Measurements from ENCODE around the gene SPIRE2. TPM values are rescaled to one million over a fixed set of nuclear protein-coding genes. Genes with fewer than 3 reads are reported as not detected.

Gene SPIRE2
- polyA plus RNA-seq, 3 donors = 1.5 to 3.4 (median 2.2) TPM

DNA sequence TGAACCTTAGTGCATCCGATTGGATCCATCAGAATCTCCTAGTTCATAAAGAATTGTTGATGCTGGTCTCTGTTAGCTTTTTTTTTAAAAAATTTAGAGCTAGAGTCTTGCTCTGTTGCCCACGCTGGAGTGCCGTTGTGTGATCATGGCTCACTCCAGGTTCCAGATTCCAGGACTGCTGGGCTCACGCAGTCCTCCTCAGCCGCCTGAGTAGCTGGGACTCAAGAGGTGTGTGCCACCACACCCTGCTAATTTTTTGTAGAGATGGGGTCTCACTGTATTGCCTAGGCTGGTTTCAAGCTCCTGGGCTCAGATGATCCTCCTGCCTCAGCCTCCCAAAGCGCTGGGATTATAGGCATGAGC lies 53.1 kb downstream of the SPIRE2 start:
- no peak overlapping the region for H3K27ac ChIP-seq (ENCODE audit: low read depth, low read length)
- WGBS, 3 donors = 87 to 93% (median 90%) methylated on average over 6 of the region's 6 CpGs

GRCh38 chr16:89883346-89884040 lies 55.2 kb downstream of the SPIRE2 start:
- 90 to 92% (median 91%) methylated on average over 28 of the region's 28 CpGs for WGBS, 3 donors

DNA sequence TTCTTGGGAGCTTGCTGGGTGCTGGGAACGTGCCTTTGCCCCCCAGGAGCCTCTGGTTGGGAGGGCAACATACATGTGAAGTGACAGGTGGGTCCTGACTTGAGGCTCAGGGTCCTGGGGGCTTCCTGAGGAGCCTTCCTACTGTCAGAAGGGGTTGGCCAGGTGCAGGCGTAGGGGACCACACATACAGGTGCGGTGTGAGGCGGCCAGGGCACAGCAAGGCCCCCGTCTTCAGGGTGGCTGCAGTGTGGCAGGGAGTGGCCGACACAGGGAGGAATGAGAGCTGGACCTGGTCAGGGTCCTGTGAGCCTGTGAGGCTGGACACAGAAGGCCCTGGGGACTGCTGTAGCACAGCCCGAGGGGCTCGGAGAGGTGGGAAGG lies 55.8 kb downstream of the SPIRE2 start:
- H3K27ac ChIP-seq (ENCODE audit: low read depth, low read length) = no peak overlapping the region
- WGBS, 3 donors = 95 to 97% (median 95%) methylated on average over 8 of the region's 8 CpGs

More at GRCh38 chr16:89883346-89884040, 55.2 kb downstream of the SPIRE2 start:
- no peak overlapping the region for H3K27ac ChIP-seq (ENCODE audit: low read depth, low read length)

- 94 to 95% (median 94%) methylated on average over 14 of the region's 14 CpGs for WGBS, 3 donors
- H3K27ac ChIP-seq (ENCODE audit: low read depth, low read length) = no peak overlapping the region
These were observed 59.0 kb downstream of the SPIRE2 start for GRCh38 chr16:89887243-89887642.

DNA sequence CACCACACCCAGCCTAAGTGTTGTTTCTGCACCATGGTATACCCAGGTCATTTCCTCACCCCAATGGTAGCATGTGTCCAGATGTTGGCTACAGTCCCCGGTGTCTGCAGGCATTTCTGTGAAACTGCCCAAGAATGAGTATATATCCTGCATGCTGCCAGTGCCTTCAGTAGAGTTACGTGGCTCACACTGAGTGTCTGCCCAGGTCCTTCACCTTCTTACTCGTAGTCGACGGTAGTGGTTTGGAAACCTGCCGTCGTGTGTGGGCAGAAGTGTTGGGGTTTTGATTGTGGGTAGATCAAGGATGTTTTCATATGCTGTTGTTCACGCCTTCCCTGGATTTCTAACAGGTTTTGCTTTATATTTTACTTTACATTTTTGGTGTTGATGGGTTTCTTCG lies 61.9 kb downstream of the SPIRE2 start:
- 88 to 91% (median 90%) methylated on average over 9 of the region's 9 CpGs for WGBS, 3 donors
- H3K27ac ChIP-seq (ENCODE audit: low read depth, low read length) = no peak overlapping the region

DNA sequence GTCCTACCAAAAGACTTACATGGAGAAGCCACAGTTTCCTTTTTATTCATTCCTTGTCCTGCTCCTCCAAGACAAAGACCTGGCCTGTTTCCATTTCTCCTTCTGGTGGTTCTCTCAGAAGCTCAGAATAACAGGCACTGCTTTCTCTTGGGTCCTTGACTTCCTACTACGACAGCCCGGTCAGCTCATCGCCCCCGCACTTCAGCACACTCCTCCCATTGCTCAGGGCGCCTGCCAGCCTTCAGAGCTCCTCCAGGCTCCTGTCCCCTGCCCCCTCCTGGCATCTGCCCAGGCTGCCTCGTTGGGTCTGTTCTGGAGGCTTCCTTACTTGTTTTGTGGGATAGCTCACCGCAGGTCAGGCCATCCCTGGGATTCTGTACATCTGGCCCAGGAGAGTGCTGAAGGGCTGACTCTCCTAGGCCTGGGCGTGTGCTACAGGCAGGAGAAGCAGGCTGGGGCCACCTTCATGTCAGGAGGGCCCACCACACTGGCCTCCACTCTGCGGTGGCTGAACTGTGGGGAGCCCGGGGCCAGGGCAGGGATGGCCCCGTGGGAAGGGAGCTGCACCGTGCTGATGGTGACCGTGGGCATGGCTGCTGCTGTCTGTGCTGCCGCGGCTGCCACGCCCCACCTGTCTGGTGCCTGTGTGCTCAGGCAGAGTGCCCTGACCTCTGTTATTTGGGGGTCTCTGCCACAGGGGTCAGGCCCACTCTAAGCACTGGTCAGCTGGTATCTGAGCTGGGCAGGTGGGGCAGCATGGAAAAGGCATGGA lies 62.8 kb downstream of the SPIRE2 start:
- H3K27ac ChIP-seq (ENCODE audit: low read depth, low read length) = no peak overlapping the region

DNA sequence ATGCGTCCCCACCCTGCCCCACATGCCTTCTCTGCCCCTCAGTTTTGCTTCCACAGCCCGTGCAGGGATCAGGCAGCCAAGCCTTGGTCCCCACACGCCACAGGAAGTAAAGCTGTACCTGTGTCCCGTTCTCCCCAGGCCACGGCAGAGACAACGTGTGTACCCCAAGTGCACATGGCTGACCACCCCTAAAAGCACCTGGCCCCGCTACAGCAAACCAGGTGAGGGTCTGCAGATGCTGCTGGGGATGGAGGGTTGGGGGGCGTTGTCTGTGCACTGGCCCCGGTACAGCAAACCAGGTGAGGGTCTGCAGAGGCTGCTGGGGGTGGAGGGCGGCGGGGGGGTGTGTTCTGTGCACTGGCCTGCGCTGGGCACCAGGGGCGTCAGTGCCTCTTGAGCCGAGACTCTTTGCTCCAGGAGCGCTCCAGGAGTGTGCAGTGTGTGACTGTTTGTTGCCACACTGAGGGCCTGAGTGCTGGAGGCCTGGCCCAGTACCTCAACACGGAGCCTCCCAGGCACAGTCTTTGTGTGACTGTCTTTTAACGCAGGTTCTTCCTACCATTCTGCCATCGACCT lies 63.9 kb downstream of the SPIRE2 start:
- no peak overlapping the region for H3K27ac ChIP-seq (ENCODE audit: low read depth, low read length)
- 93 to 94% (median 94%) methylated on average over 18 of the region's 18 CpGs for WGBS, 3 donors

More for the DNA sequence above, 62.8 kb downstream of the SPIRE2 start:
- WGBS, 3 donors = 65 to 88% (median 83%) methylated on average over 16 of the region's 16 CpGs

DNA sequence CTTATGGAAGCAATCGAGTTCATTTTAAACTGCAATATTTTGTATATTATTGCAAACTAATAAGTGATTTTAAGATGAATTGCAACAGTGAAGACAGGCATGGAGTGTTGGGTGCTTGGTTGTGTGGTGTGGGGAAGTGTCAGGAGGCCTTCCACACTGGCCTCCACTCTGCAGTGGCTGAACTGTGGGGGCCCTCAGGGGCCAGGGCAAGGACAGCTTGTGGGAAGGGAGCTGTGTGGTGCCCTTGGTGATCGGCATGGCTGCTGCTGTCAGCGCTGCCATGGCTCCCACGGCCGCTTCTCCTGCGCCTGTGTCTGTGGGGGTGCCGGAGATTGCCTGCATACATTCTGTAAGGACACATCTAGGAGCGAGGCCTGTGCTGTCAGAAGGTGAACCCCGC lies 64.4 kb downstream of the SPIRE2 start:
- WGBS, 3 donors = 91 to 99% (median 97%) methylated on average over 9 of the region's 9 CpGs
- no peak overlapping the region for H3K27ac ChIP-seq (ENCODE audit: low read depth, low read length)

GRCh38 chr16:89893642-89894548 lies 65.6 kb downstream of the SPIRE2 start:
- no peak overlapping the region for H3K27ac ChIP-seq (ENCODE audit: low read depth, low read length)
- WGBS, 3 donors = 93 to 95% (median 94%) methylated on average over 42 to 45 of the region's 45 CpGs

DNA sequence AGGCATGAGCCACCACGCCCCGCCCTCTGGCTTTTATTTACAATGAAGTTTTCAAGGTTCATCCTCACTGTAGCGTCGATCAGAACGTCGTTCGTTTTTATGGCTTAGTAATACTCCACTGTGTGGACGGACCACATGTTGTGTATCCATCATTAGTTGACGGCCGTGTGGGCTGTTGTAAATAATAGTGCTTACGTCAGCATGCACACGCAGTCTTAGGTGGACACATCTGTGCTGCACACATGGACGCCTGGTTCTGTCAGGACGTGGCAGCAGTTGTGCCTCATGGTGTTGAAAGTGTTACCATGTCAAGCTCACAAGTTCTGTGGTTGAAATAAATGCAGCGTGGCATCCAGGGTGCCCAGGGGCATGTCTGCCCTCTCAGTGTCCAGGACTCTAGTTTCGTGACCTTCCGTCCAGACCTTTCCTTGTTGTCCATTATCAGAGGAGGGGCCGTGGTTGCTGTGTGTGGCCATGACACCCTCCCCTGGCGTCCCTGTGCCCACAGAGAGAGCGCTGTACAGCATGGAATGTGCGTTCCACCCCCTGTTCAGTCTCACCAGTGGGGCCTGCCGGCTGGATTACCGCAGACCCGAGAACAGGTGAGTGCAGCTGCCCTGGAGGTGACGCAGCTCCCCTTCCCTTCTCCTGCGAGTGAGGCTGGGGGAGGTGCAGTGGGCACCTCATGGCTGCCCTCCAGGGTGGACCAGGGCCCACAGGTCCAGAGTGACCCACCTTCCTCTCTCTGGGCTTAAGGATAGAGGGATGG lies 67.4 kb downstream of the SPIRE2 start:
- no peak overlapping the region for H3K27ac ChIP-seq (ENCODE audit: low read depth, low read length)
- 93 to 95% (median 95%) methylated on average over 26 of the region's 26 CpGs for WGBS, 3 donors

GRCh38 chr16:89897204-89897603 lies 68.9 kb downstream of the SPIRE2 start:
- H3K27ac ChIP-seq (ENCODE audit: low read depth, low read length) = no peak overlapping the region
- 96 to 97% (median 97%) methylated on average over 11 of the region's 11 CpGs for WGBS, 3 donors

DNA sequence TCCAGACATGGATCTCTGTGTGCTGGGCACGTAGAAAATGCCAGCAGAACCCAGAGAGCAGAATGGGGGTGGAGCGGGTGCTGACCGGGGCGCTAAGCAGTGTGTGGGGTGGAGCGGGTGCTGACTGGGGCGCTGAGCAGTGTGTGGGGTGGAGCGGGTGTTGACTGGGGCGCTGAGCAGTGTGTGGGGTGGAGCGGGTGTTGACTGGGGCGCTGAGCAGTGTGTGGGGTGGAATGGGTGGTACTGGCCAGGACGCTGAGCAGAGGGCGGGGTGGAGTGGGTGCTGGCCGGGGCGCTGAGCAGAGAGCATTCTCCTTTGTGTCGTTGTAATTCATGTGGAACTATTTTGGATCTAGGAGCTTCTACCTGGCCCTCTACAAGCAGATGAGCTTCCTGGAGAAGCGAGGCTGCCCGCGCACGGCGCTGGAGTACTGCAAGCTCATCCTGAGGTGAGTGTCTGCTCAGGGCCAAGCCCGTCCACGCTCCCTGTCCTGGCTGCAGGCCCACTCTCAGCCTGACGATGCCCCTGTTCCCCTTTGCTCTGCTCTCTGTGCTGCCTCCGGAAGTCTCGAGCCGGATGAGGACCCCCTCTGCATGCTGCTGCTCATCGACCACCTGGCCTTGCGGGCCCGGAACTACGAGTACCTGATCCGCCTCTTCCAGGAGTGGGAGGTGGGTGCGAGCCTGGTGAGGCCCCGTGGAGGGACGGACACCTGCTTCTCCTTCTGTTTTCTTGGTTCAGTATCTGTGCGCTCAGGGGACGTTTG lies 70.1 kb downstream of the SPIRE2 start:
- H3K27ac ChIP-seq (ENCODE audit: low read depth, low read length) = no peak overlapping the region
- 93 to 97% (median 96%) methylated on average over 32 to 36 of the region's 36 CpGs for WGBS, 3 donors

- WGBS, 3 donors = 93 to 96% (median 95%) methylated on average over 20 of the region's 20 CpGs
- H3K27ac ChIP-seq (ENCODE audit: low read depth, low read length) = no peak overlapping the region
These were observed 71.7 kb downstream of the SPIRE2 start for GRCh38 chr16:89899879-89900481.

GRCh38 chr16:89900885-89901284 lies 72.6 kb downstream of the SPIRE2 start:
- WGBS, 3 donors = 96 to 98% (median 97%) methylated on average over 17 of the region's 17 CpGs
- H3K27ac ChIP-seq (ENCODE audit: low read depth, low read length) = no peak overlapping the region

DNA sequence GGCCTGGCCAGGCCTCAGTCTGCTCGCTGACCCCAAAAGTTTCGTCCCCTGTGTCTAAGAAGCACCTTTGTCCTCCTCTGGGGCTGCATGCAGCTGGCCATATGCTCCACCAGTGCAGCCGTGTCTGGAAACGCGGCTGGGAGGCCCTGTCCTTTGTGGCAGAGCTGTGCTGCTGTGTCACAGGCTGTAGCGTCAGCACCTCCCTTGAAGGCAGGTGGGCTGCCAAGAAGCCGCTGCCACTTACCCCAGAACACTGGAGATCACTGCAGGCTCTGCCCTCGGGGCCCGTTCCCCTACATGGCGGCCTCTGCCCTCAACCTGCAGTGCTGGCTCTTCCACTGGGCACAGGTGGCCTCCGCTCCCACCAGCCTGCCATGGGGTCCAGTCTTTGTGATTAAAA lies 74.7 kb downstream of the SPIRE2 start:
- H3K27ac ChIP-seq (ENCODE audit: low read depth, low read length) = no peak overlapping the region
- 89 to 97% (median 92%) methylated on average over 11 of the region's 11 CpGs for whole genome bisulfite sequencing, 3 donors

DNA sequence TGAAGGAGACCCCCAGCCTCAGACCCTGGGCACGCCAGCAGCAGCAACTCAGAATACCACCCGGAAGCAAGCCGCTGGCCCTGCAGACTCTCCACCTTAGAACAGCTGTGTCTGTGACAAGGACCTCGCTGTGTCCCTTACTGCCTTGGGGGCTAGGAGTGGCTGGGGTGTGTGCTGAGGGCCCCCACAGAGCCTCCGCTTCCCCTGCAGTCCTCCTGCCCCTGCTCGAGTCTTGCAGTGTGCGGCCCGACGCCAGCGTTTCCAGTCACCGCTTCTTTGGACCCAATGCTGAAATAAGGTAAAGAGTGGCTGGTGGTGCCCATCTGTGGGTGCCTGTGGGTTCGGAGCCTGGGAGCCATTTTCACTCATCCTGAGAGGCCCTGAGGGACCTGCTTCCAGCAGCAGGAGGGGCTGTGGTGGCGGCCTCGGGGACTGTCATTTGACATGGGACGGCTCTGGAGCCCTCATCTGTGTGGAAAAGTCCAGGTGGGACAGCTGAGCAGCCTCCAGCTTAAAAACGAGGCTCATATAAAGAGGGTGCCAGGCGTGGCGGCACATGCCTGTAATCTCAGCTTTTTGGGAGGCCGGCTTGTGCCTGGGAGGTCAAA lies 75.7 kb downstream of the SPIRE2 start:
- 90 to 93% (median 90%) methylated on average over 18 to 19 of the region's 19 CpGs for WGBS, 3 donors
- H3K27ac ChIP-seq (ENCODE audit: low read depth, low read length) = no peak overlapping the region
